GM12878 (cell line): Measurements from ENCODE around the gene USH2A. TPM values are rescaled to one million over a fixed set of nuclear protein-coding genes. Genes with fewer than 3 reads are reported as not detected.

Source experiments
- ATAC-seq: fragments of 200-7000 bp; cut with Tn5 transposase; 3 replicates; pipeline ENCODE4 v1.9.1; 2020; ENCODE audit warnings: mild to moderate bottlenecking, moderate library complexity
- BruUV-seq: library from RNA; stranded (reverse); fragments of 400-500 nt; replicated peaks from 2 replicates; lab custom pipeline; 2021; lab: Mats Ljungman, UMichigan
- CTCF ChIA-PET: fragments of 300-600 bp; sonication (Branson Sonifier 250); formaldehyde crosslinking; extraction: SDS; loops from one replicate; lab custom pipeline; 2021; ENCODE audit warnings: inconsistent platforms; lab: Yijun Ruan, JAX
- POLR2A ChIA-PET: fragments of 350-600 bp; formaldehyde crosslinking; extraction: SDS; loops from one replicate; lab custom pipeline; 2021; ENCODE audit warnings: inconsistent platforms; lab: Charles Lee
- RAD21 ChIA-PET: fragments of 300-600 bp; sonication (Branson Sonifier 250); formaldehyde crosslinking; loops from one replicate; lab custom pipeline; 2023; ENCODE audit warnings: antibody characterized with exemption; ENCODE audit not compliant: unreplicated experiment; lab: Charles Lee
- SMC1A ChIA-PET: fragments of 300-600 bp; sonication (Branson Sonifier 250); formaldehyde crosslinking; loops from one replicate; lab custom pipeline; 2023; ENCODE audit not compliant: unreplicated experiment, uncharacterized antibody; lab: Charles Lee
- DNase-seq: peaks from one replicate; pipeline ENCODE4 v3.0.0-alpha.2; 2011; ENCODE audit warnings: low read depth, low spot score
- FAIRE-seq: peaks from 3 replicates; lab custom pipeline; 2011; peaks lifted over from hg19 to GRCh38; lab: Jason Lieb, UNC
- H2AFZ ChIP-seq: 2 replicates; pipeline ENCODE4 v1.6.0; 2011; ENCODE audit warnings: low read depth, low read length, control low read depth; ENCODE audit not compliant: control insufficient read depth
- H3K27ac ChIP-seq: 2 replicates; pipeline ENCODE4 v1.5.1; 2011; ENCODE audit warnings: control low read depth; ENCODE audit not compliant: control insufficient read depth, insufficient read depth
- H3K27me3 ChIP-seq, 2 experiments: replicated peaks in 1 of 2; 2 replicates each; pipeline versions ENCODE4 v1.6.0 to v1.6.1; 2011; ENCODE audit warnings: low read length in 1 of 2; ENCODE audit not compliant: control insufficient read depth in 2 of 2, insufficient read depth in 2 of 2
- H3K36me3 ChIP-seq, 2 experiments: 2 replicates each; pipeline ENCODE4 v1.5.1; 2011; ENCODE audit warnings: low read length in 1 of 2; ENCODE audit not compliant: control insufficient read depth in 2 of 2, insufficient read depth in 2 of 2
- H3K4me1 ChIP-seq: 2 replicates; pipeline ENCODE4 v1.6.1; 2011; ENCODE audit warnings: mild to moderate bottlenecking, low read length, moderate library complexity, mixed read lengths; ENCODE audit not compliant: control insufficient read depth, insufficient read depth
- H3K4me2 ChIP-seq: 2 replicates; pipeline ENCODE4 v1.6.0; 2011; ENCODE audit warnings: control low read depth; ENCODE audit not compliant: control insufficient read depth, insufficient read depth
- H3K4me3 ChIP-seq: fragments of 200-600 bp; sonication (generic); 2 replicates; pipeline ENCODE4 v1.5.1; 2016
- H3K79me2 ChIP-seq: 2 replicates; pipeline ENCODE4 v1.6.0; 2011; ENCODE audit warnings: low read length; ENCODE audit not compliant: control insufficient read depth, insufficient read depth
- H3K9ac ChIP-seq: 2 replicates; pipeline ENCODE4 v1.8.0; 2011; ENCODE audit warnings: low read length, control low read depth, mixed read lengths; ENCODE audit not compliant: control insufficient read depth, insufficient read depth
- H3K9me3 ChIP-seq: replicated peaks from 3 replicates; pipeline ENCODE4 v1.5.1; 2011; ENCODE audit warnings: mild to moderate bottlenecking, low read length; ENCODE audit not compliant: control insufficient read depth, insufficient read depth
- H4K20me1 ChIP-seq: 2 replicates; pipeline ENCODE4 v1.6.0; 2011; ENCODE audit not compliant: control insufficient read depth, insufficient read depth
- CBFB ChIP-seq: IDR thresholded peaks from 2 replicates; pipeline ENCODE4 v1.6.1; 2016; ENCODE audit warnings: antibody characterized with exemption, low read depth
- CEBPB ChIP-seq, 2 experiments: fragments of 150-350 bp in 1 of 2; IDR thresholded peaks; 2 replicates each; pipeline ENCODE4 v1.6.1; 2012 to 2014; ENCODE audit warnings: low read depth in 2 of 2, low read length in 2 of 2, borderline replicate concordance in 1 of 2, inconsistent platforms in 1 of 2
- CHD2 ChIP-seq: IDR thresholded peaks from 2 replicates; pipeline ENCODE4 v1.6.1; 2011; ENCODE audit warnings: low read depth, low read length, improper control_type of control experiment, borderline replicate concordance
- EZH2 ChIP-seq: IDR thresholded peaks from 2 replicates; pipeline ENCODE4 v1.6.1; 2012; ENCODE audit warnings: low read depth, mild to moderate bottlenecking, control low read depth, inconsistent platforms, low read length, borderline replicate concordance; ENCODE audit not compliant: control insufficient read depth
- HDAC6 ChIP-seq: fragments of 200-600 bp; sonication (generic); IDR thresholded peaks from one replicate; pipeline ENCODE4 v1.8.0; 2017; ENCODE audit warnings: antibody characterized with exemption; ENCODE audit not compliant: unreplicated experiment
- HDGF ChIP-seq: fragments of 450-650 bp; IDR thresholded peaks from 2 replicates; pipeline ENCODE4 v1.6.1; 2016; ENCODE audit warnings: antibody characterized with exemption
- KAT2A ChIP-seq: conservative IDR thresholded peaks from 2 replicates; pipeline ENCODE4 v1.6.1; 2011; ENCODE audit warnings: low read depth, low read length; ENCODE audit not compliant: control insufficient read depth
- KLF5 ChIP-seq: fragments of 450-650 bp; IDR thresholded peaks from 2 replicates; pipeline ENCODE4 v1.6.1; 2014; ENCODE audit warnings: mild to moderate bottlenecking; ENCODE audit not compliant: partially characterized antibody
- MEF2A ChIP-seq: IDR thresholded peaks from 2 replicates; pipeline ENCODE4 v1.6.1; 2011; ENCODE audit warnings: low read depth, mild to moderate bottlenecking, low read length, moderate library complexity; ENCODE audit not compliant: insufficient read depth
- MYB ChIP-seq: fragments of 150-350 bp; IDR thresholded peaks from 2 replicates; pipeline ENCODE4 v1.6.1; 2014; ENCODE audit warnings: mild to moderate bottlenecking, low read depth, low read length, borderline replicate concordance
- NRF1 ChIP-seq: conservative IDR thresholded peaks from 2 replicates; pipeline ENCODE4 v1.6.1; 2011; ENCODE audit warnings: mild to moderate bottlenecking, low read depth, low read length, improper control_type of control experiment
- SP1 ChIP-seq: IDR thresholded peaks from one replicate; pipeline ENCODE4 v1.6.1; 2011; ENCODE audit warnings: low read depth, low read length
- SREBF2 ChIP-seq: IDR thresholded peaks from 2 replicates; pipeline ENCODE4 v1.6.1; 2012; ENCODE audit warnings: mild to moderate bottlenecking, low read length
- STAT1 ChIP-seq: fragments of 450-650 bp; conservative IDR thresholded peaks from 2 replicates; pipeline ENCODE4 v1.6.1; 2014; ENCODE audit warnings: antibody characterized with exemption, mild to moderate bottlenecking
- SUZ12 ChIP-seq: fragments of 200-600 bp; sonication (generic); IDR thresholded peaks from one replicate; pipeline ENCODE4 v1.6.1; 2018; ENCODE audit warnings: antibody characterized with exemption, mild to moderate bottlenecking; ENCODE audit not compliant: unreplicated experiment
- ZNF217 ChIP-seq: fragments of 450-650 bp; IDR thresholded peaks from 2 replicates; pipeline ENCODE4 v1.6.1; 2017; ENCODE audit warnings: antibody characterized with exemption, mild to moderate bottlenecking
- ZNF622 ChIP-seq: fragments of 450-650 bp; IDR thresholded peaks from 2 replicates; pipeline ENCODE4 v1.6.1; 2017; ENCODE audit warnings: mild to moderate bottlenecking, inconsistent platforms
- WGBS: methylation state at CpG from one replicate; pipeline ENCODE4 v1.1.6; 2016; ENCODE audit warnings: low lambda C conversion rate; ENCODE audit not compliant: insufficient replicate concordance, insufficient coverage; ENCODE audit errors: missing lambda C conversion rate; 5-methylcytosine and 5-hydroxymethylcytosine counted together
- in situ Hi-C: fragments of 300-500 bp; cut with MboI; formaldehyde crosslinking; loops from 9 replicates; pipeline ENCODE4 v1.14.3; 2018; ENCODE audit warnings: mixed read lengths
- intact Hi-C: fragments of 100-400 bp; cut with micrococcal nuclease; formaldehyde crosslinking; loops from one replicate; pipeline ENCODE4 v1.14.2; 2022; ENCODE audit not compliant: unreplicated experiment
- polyA plus RNA-seq, 11 experiments: library from polyadenylated mRNA; depleted of rRNA in 4 of 11; unstranded in 6 of 11; stranded (reverse) in 5 of 11; fragments of >200 nt; fragmentation: Nextera tagmentation in 4 of 11; fragmentation: Illumina TruSeq in 1 of 11; extraction: Ambion mirVana in 4 of 11; extraction: Trizol in 1 of 11; gene quantifications; 1 replicate in 1 of 11; 2 replicates in 10 of 11; pipeline versions ENCODE4 v1.2.1 to v1.2.3, GENCODE V29; 2011 to 2016; ENCODE audit warnings: inconsistent platforms in 2 of 11, missing spikeins in 2 of 11, low read depth in 1 of 11
- total RNA-seq, 4 experiments: library from RNA; depleted of rRNA in 3 of 4; stranded (reverse); fragments of >200 nt in 3 of 4; fragmentation: Illumina TruSeq in 1 of 4; extraction: Trizol in 1 of 4; gene quantifications; 2 replicates each; pipeline versions ENCODE4 v1.2.1 to v1.2.3, GENCODE V29; 2013 to 2021
- TF ChIP-seq, protein P1 (sequence below): fragments of 150-350 bp; IDR thresholded peaks from 2 replicates; pipeline ENCODE4 v1.6.1; 2014; ENCODE audit warnings: mild to moderate bottlenecking, low read depth, low read length
- TF ChIP-seq, protein P2 (sequence below): fragments of 450-650 bp; formaldehyde crosslinking; IDR thresholded peaks from 2 replicates; pipeline ENCODE4 v1.4.0; 2020; ENCODE audit warnings: mild to moderate bottlenecking, moderate library complexity

The USH2A gene
- total and polyA plus RNA-seq, 10 of the 15 experiments (the other 5 are each of a cell fraction or from before 2014, with no cell fraction given): under 0.01 to 0.20 (median 0.01) TPM; not detected in 2

DNA sequence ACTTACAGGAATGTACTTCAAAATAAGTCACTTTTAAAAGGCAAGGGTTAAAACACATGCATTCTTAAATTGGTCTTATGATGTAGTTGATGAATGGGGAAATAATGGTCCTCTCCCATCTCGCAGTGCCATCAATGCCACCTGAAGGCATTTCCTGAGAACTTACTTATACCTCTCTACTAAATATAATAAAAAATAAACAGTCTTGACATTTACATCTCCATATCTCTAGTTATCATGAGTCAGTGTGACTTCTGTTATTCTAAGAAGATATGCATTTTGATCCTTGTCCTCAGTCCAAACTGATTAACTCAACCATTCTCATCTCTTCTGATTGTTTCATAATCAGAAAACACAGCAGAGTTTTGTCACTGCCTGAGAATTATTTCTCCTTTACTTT lies 253.9 kb downstream of the USH2A start (continued):
- TF ChIP-seq MEF2A: no peak

DNA sequence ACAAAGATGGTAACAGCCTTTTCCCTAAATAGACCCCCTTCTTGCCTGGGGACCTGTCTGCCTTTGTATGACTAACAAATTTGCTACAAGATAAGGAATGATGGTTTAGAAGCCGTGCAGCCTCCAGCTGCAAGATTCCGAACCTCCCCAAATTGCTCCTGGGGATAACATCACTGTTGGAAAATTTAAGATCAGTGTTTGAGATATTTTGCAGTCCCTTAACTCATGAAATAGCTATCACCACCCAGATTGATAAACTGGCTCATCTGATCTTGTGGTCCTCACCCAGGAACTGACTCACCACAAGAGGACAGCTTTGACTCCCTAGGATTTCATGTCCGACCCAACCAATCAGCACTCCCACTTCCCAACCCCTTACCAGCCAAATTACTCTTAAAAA lies 254.7 kb downstream of the USH2A start:
- Histone ChIP-seq H3K27me3 (no peaks in the 10 kb centered on the region), H3K4me1 (no peaks in the 10 kb centered on the region), H3K4me3 (no peak overlapping the region), H3K9ac (no peak overlapping the region), H3K79me2 (no peaks in the 10 kb centered on the region), H3K36me3 (no peaks in the 10 kb centered on the region), H4K20me1 (no peaks in the 10 kb centered on the region), H3K9me3 (no peaks in the 10 kb centered on the region), H2AFZ (no peak overlapping the region), H3K4me2 (no peak overlapping the region), H3K27ac (no peak overlapping the region)
- BruUV-seq: no TSS peak
- no peak for DNase-seq
- FAIRE-seq: no peak
- ChIA-PET SMC1A (no interaction called here), RAD21 (no interaction called here), CTCF (no interaction called here), POLR2A (no interaction called here)
- TF ChIP-seq, protein P1, sequence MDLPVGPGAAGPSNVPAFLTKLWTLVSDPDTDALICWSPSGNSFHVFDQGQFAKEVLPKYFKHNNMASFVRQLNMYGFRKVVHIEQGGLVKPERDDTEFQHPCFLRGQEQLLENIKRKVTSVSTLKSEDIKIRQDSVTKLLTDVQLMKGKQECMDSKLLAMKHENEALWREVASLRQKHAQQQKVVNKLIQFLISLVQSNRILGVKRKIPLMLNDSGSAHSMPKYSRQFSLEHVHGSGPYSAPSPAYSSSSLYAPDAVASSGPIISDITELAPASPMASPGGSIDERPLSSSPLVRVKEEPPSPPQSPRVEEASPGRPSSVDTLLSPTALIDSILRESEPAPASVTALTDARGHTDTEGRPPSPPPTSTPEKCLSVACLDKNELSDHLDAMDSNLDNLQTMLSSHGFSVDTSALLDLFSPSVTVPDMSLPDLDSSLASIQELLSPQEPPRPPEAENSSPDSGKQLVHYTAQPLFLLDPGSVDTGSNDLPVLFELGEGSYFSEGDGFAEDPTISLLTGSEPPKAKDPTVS: no peak
- TF ChIP-seq ZNF217 (no peak), CHD2 (no peak), SUZ12 (no peak), ZNF622 (no peak), MYB (no peak), EZH2 (no peak), SREBF2 (no peak), NRF1 (no peak), KLF5 (no peak), HDAC6 (no peak), CEBPB (IDR thresholded peaks at IDR 0.05; ENCODE audit: borderline replicate concordance in 1 of 2, low read depth in 2 of 2, low read length in 2 of 2) (no peak), HDGF (no peak), KAT2A (no peak), SP1 (no peak), CBFB (no peak), STAT1 (no peak)
- TF ChIP-seq, protein P2, sequence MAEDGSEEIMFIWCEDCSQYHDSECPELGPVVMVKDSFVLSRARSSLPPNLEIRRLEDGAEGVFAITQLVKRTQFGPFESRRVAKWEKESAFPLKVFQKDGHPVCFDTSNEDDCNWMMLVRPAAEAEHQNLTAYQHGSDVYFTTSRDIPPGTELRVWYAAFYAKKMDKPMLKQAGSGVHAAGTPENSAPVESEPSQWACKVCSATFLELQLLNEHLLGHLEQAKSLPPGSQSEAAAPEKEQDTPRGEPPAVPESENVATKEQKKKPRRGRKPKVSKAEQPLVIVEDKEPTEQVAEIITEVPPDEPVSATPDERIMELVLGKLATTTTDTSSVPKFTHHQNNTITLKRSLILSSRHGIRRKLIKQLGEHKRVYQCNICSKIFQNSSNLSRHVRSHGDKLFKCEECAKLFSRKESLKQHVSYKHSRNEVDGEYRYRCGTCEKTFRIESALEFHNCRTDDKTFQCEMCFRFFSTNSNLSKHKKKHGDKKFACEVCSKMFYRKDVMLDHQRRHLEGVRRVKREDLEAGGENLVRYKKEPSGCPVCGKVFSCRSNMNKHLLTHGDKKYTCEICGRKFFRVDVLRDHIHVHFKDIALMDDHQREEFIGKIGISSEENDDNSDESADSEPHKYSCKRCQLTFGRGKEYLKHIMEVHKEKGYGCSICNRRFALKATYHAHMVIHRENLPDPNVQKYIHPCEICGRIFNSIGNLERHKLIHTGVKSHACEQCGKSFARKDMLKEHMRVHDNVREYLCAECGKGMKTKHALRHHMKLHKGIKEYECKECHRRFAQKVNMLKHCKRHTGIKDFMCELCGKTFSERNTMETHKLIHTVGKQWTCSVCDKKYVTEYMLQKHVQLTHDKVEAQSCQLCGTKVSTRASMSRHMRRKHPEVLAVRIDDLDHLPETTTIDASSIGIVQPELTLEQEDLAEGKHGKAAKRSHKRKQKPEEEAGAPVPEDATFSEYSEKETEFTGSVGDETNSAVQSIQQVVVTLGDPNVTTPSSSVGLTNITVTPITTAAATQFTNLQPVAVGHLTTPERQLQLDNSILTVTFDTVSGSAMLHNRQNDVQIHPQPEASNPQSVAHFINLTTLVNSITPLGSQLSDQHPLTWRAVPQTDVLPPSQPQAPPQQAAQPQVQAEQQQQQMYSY (CRISPR knock-in tag): no peak
- intact Hi-C loops: no loop called here
- ATAC-seq: no peak
- in situ Hi-C loops: no loop called here
- 34% methylated on average over 3 of the region's 3 CpGs for WGBS
